Activated T-helper 1 cell treated with anti-CD3 and anti-CD28 coated beads, Interleukin-12 subunit alpha, Interleukin-12 subunit beta, Interleukin-2, Interleukin-4 antibody, amounts not matched to agents 30 ng/mL and 10 ng/mL and 1 ng/mL, durations not matched to agents 14 hours and 24 hours and 36 hours (primary cell): ENCODE measurements around the gene ACKR4. TPM values are rescaled to one million over a fixed set of nuclear protein-coding genes. Genes with fewer than 3 reads are reported as not detected.
"Not testable (repeated sequence)": the region's sequence is repeated elsewhere in the genome, so short reads cannot be mapped to it uniquely, and the experiment has no call there.

ENCODE experiments used
- DNase-seq: peaks from one replicate; pipeline ENCODE4 v3.0.0; 2021; ENCODE audit warnings: low spot score
- H3K27ac Mint-ChIP-seq: one replicate; pipeline ENCODE4 v1.8.0; 2021; ENCODE audit warnings: mild to moderate bottlenecking, mixed read lengths
- H3K27me3 Mint-ChIP-seq: one replicate; pipeline ENCODE4 v1.8.0; 2022; ENCODE audit warnings: mild to moderate bottlenecking, moderate library complexity, mixed read lengths; ENCODE audit not compliant: insufficient read depth
- H3K36me3 Mint-ChIP-seq: one replicate; pipeline ENCODE4 v1.8.0; 2021; ENCODE audit warnings: low read depth, mixed read lengths
- H3K4me1 Mint-ChIP-seq: one replicate; pipeline ENCODE4 v1.8.0; 2021; ENCODE audit warnings: low read depth, mixed read lengths
- H3K4me3 Mint-ChIP-seq: one replicate; pipeline ENCODE4 v1.8.0; 2021; ENCODE audit warnings: mild to moderate bottlenecking, moderate library complexity, mixed read lengths
- H3K9me3 Mint-ChIP-seq: one replicate; pipeline ENCODE4 v1.8.0; 2021; ENCODE audit warnings: mixed read lengths
- intact Hi-C: fragments of 100-400 bp; cut with micrococcal nuclease; formaldehyde crosslinking; loops from one replicate; pipeline ENCODE4 v1.15.1; 2024
- total RNA-seq: library from RNA; stranded (reverse); gene quantifications from 2 replicates; pipeline ENCODE4 v1.2.3, GENCODE V29; 2022

The ACKR4 gene
- total RNA-seq, 1 donor from 2014 or later, result 0.16 TPM

- H3K36me3 Mint-ChIP-seq, result peaks cover 30% of the 10 kb centered on the region
- intact Hi-C loops, result no loop called here
Measured at GRCh38 chr3:132629928-132630327, 32.9 kb downstream of the ACKR4 start.

DNA sequence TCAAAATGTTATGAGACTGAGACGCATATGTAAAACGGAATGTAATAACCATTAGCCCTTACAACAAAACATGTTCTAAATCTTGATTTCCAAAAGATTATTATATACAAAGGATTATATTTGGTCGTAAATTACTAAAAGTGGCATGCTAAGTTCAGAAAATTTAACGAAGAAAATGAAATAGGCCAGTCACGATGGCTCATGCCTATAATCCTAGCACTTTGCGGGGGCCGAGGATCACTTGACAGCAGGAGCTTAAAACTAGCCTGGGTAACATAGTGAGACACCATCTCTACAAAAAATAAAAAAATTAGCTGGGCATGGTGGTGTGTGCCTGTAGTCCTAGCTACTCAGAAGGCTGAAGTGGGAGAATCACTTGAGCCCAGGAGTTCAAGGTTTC, 33.5 kb downstream of the ACKR4 start:
- Mint-ChIP-seq H3K4me3 (no peak overlapping the region), H3K36me3 (peaks cover 35% of the 10 kb centered on the region), H3K27ac (no peak overlapping the region), H3K9me3 (no peaks in the 10 kb centered on the region), H3K4me1 (peaks cover 7% of the 10 kb centered on the region), H3K27me3 (no peaks in the 10 kb centered on the region)
- intact Hi-C loops, result no loop called here
- no peak for DNase-seq

More at GRCh38 chr3:132629928-132630327, 32.9 kb downstream of the ACKR4 start:
- DNase-seq, result no peak
- Mint-ChIP-seq H3K27me3 (no peaks in the 10 kb centered on the region), H3K27ac (no peak overlapping the region), H3K4me3 (no peak overlapping the region), H3K9me3 (no peaks in the 10 kb centered on the region), H3K4me1 (peaks cover 7% of the 10 kb centered on the region)

- Mint-ChIP-seq H3K4me1 (peaks cover 2% of the 10 kb centered on the region), H3K4me3 (no peak overlapping the region), H3K27me3 (no peaks in the 10 kb centered on the region), H3K36me3 (peaks cover 32% of the 10 kb centered on the region), H3K27ac (no peak overlapping the region), H3K9me3 (no peaks in the 10 kb centered on the region)
- DNase-seq, result no peak
- intact Hi-C loops, result no loop called here
Measured at GRCh38 chr3:132635052-132635451, 38.0 kb downstream of the ACKR4 start.

DNA sequence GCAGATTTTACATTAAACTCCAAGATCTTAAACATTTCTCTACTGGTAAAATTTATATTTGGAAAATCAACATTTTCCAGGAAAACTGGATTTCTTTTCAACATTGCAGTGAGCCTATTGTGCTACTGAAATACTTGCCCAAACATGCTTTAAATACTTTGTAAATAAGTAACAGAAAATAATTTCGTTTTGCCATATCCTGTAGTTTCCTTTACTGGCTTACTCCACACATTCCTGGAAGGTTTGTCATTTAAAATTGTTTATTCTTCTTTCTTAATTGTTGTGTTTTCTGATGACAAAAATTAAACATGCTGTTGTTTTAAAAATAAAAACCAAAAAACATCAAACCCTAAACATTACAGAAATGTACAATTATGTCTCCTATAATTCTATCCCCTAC, 40.5 kb downstream of the ACKR4 start:
- Mint-ChIP-seq H3K27me3 (no peaks in the 10 kb centered on the region), H3K4me1 (no peaks in the 10 kb centered on the region), H3K4me3 (no peak overlapping the region), H3K27ac (no peak overlapping the region), H3K9me3 (no peaks in the 10 kb centered on the region), H3K36me3 (peaks cover 36% of the 10 kb centered on the region)
- intact Hi-C loops, result no loop called here
- no peak for DNase-seq

DNA sequence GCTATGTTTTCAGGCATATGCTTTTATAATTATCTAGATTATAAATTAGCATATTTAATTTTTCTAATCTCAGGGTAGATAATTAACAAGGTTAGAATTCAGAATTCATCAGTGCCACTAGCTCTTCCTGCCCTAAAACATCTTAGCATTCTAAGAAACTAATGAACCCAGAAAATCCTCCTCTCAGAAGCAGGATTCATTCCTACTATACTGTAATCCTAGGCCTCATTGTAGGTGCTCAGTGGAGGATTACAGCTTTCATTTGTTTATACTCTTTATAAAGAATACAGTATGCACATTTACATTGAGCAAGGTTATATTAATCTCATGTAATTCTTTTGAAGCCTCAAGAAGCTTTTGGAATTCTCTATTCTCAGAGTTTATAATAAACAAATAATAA, 41.6 kb downstream of the ACKR4 start:
- H3K27me3 Mint-ChIP-seq, result no peaks in the 10 kb centered on the region
- no peaks in the 10 kb centered on the region for H3K9me3 Mint-ChIP-seq
- intact Hi-C loops, result no loop called here
- no peak for DNase-seq
- H3K4me1 Mint-ChIP-seq, result no peaks in the 10 kb centered on the region
- peaks cover 30% of the 10 kb centered on the region for H3K36me3 Mint-ChIP-seq
- H3K27ac Mint-ChIP-seq, result no peak overlapping the region
- no peak overlapping the region for H3K4me3 Mint-ChIP-seq

GRCh38 chr3:132641427-132641826, 44.4 kb downstream of the ACKR4 start:
- intact Hi-C loops, result loop anchor here (5.0 kb wide), 1 partner anchor 224 kb away; the partner anchor contains the start of gene DNAJC13
- H3K36me3 Mint-ChIP-seq, result peaks cover 22% of the 10 kb centered on the region
- H3K27me3 Mint-ChIP-seq, H3K9me3 Mint-ChIP-seq, H3K4me1 Mint-ChIP-seq, H3K4me3 Mint-ChIP-seq, H3K27ac Mint-ChIP-seq, DNase-seq: not testable (repeated sequence)

DNA sequence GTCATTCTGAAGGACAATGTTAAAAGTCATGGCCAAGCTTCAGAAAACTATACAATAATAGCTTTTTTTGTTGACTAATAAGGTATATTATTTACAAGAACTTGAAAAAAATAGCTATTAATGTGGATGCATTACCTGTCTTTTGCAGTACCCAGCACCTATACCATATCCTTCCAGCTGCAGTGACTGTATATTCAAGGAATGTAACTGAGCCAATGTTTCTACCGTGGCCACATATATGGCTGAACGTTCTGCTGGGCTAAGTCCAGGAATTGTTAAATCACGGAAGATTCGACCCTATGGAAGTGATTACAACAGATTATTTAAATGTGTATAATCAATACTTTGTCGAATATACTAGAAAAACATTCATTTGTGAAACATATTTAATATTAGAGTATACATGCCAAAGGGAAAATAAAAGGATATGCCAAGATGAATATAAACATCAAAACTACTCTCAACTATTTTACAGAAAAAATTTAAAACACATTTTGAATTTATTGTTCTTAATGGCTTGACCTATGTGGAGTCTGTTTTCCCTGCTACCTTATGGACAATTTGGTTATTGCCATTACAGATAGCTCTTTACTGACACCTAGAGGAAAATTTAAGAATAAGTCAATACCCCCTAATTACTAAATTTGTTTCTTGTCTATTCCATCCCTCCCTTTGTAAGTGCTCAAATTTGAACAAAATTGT, 44.9 kb downstream of the ACKR4 start:
- H3K4me3 Mint-ChIP-seq, result no peak overlapping the region
- intact Hi-C loops, result loop anchor here (1.0 to 5.0 kb wide), 3 partner anchors 106 to 290 kb away; partner anchors contain the start of gene DNAJC13

GRCh38 chr3:132642539-132642847, 45.4 kb downstream of the ACKR4 start:
- Mint-ChIP-seq H3K9me3 (no peaks in the 10 kb centered on the region), H3K36me3 (peaks cover 19% of the 10 kb centered on the region), H3K4me3 (no peak overlapping the region), H3K27me3 (no peaks in the 10 kb centered on the region), H3K4me1 (peaks cover 4% of the 10 kb centered on the region), H3K27ac (no peak overlapping the region)
- intact Hi-C loops, result loop anchor here (1.0 to 5.0 kb wide), 3 partner anchors 106 to 290 kb away; partner anchors contain the start of gene DNAJC13
- DNase-seq, result no peak

More for the DNA sequence above, 44.9 kb downstream of the ACKR4 start:
- Mint-ChIP-seq H3K9me3 (no peaks in the 10 kb centered on the region), H3K27me3 (no peaks in the 10 kb centered on the region), H3K27ac (no peak overlapping the region), H3K36me3 (peaks cover 20% of the 10 kb centered on the region), H3K4me1 (peaks cover 4% of the 10 kb centered on the region)
- DNase-seq, result no peak

GRCh38 chr3:132643366-132643765, 46.3 kb downstream of the ACKR4 start:
- no peaks in the 10 kb centered on the region for H3K9me3 Mint-ChIP-seq
- H3K4me3 Mint-ChIP-seq, result no peak overlapping the region
- no peaks in the 10 kb centered on the region for H3K27me3 Mint-ChIP-seq
- H3K36me3 Mint-ChIP-seq, result peaks cover 16% of the 10 kb centered on the region
- no peak overlapping the region for H3K27ac Mint-ChIP-seq
- intact Hi-C loops, result loop anchor here (5.0 kb wide), 1 partner anchor 226 kb away; the partner anchor contains the start of gene DNAJC13
- DNase-seq, result no peak
- peaks cover 4% of the 10 kb centered on the region for H3K4me1 Mint-ChIP-seq

GRCh38 chr3:132645058-132645457, 48.0 kb downstream of the ACKR4 start:
- Mint-ChIP-seq H3K9me3 (no peaks in the 10 kb centered on the region), H3K4me3 (no peak overlapping the region), H3K27ac (no peak overlapping the region), H3K27me3 (no peaks in the 10 kb centered on the region), H3K36me3 (peaks cover 6% of the 10 kb centered on the region), H3K4me1 (peaks cover 4% of the 10 kb centered on the region)
- DNase-seq, result no peak
- intact Hi-C loops, result no loop called here

DNA sequence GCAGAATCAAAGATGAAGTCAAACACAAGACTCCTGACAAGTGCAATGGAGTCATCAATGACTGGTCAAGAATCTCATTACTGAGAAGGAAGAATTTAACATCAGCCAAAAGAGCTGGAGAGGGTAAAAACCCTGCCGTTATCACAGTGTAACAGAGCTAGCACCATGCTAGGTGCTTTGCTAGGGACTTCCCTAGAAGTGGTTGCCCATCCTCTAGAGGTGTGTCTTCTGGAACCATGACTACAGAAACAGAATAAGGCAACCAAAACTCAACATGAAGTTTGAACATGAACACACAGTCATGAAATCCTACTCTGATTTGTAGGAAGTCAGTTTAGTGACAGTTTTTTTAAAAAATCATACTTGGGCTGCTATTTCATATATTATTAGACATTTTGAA, 53.1 kb downstream of the ACKR4 start:
- no peaks in the 10 kb centered on the region for H3K9me3 Mint-ChIP-seq
- no peak overlapping the region for H3K4me3 Mint-ChIP-seq
- no peak for DNase-seq
- intact Hi-C loops, result no loop called here
- peaks cover under 1% of the 10 kb centered on the region for H3K4me1 Mint-ChIP-seq
- H3K27me3 Mint-ChIP-seq, result no peaks in the 10 kb centered on the region
- no peak overlapping the region for H3K27ac Mint-ChIP-seq
- no peaks in the 10 kb centered on the region for H3K36me3 Mint-ChIP-seq
